ENCODE data around the gene KCNN3. TPM values are rescaled to one million over a fixed set of nuclear protein-coding genes. Genes with fewer than 3 reads are reported as not detected.

The KCNN3 gene
- total RNA-seq, 4 donors from 2014 or later: 3.5 to 5.6 (median 4.4) TPM

DNA sequence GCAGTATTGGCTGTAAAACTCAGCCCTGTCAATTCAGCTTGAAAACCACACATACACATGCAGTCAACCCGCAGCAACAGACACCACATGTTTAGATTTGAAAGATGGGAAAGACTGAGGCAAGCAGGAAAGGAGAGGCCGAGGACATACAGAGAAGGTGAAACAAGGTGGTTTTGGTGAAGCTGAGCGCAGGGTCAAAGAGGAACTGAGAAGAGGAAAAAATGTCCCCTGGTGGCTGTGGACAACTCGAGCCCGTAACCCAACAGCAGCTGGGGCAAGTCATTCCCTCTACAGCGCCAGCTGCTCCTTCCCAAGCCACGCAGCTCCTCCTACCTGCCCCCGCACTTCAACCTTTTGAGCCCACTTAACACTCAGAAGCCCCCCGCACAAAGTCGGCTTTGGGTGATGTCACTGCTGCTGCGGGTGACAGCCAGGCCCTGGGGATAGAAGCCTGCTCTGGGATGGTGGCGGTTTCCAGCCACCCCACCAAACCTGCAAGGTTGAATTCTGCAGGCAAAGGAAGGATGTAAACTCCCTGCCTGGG lies 63.0 kb downstream of the KCNN3 start:
- WGBS, 2 donors: 77 to 84% methylated on average over 12 of the region's 12 CpGs
- Histone ChIP-seq H3K27me3 (no peaks in the 10 kb centered on the region), H3K4me1 (peaks cover 0 to 22% of the 10 kb centered on the region in 2 donors), H3K9me3 (no peaks in the 10 kb centered on the region), H3K27ac (no peak overlapping the region), H3K4me3 (replicated peaks in 1 of 3) (no peak overlapping the region), H3K36me3 (no peaks in the 10 kb centered on the region)
- intact Hi-C loops (cut with DNase I): no loop called here
- no peak for DNase-seq
- TF ChIP-seq POLR2A (IDR thresholded peaks at IDR 0.05): no peak
- TF ChIP-seq, protein P1, sequence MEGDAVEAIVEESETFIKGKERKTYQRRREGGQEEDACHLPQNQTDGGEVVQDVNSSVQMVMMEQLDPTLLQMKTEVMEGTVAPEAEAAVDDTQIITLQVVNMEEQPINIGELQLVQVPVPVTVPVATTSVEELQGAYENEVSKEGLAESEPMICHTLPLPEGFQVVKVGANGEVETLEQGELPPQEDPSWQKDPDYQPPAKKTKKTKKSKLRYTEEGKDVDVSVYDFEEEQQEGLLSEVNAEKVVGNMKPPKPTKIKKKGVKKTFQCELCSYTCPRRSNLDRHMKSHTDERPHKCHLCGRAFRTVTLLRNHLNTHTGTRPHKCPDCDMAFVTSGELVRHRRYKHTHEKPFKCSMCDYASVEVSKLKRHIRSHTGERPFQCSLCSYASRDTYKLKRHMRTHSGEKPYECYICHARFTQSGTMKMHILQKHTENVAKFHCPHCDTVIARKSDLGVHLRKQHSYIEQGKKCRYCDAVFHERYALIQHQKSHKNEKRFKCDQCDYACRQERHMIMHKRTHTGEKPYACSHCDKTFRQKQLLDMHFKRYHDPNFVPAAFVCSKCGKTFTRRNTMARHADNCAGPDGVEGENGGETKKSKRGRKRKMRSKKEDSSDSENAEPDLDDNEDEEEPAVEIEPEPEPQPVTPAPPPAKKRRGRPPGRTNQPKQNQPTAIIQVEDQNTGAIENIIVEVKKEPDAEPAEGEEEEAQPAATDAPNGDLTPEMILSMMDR (IDR thresholded peaks at IDR 0.05): no peak

DNA sequence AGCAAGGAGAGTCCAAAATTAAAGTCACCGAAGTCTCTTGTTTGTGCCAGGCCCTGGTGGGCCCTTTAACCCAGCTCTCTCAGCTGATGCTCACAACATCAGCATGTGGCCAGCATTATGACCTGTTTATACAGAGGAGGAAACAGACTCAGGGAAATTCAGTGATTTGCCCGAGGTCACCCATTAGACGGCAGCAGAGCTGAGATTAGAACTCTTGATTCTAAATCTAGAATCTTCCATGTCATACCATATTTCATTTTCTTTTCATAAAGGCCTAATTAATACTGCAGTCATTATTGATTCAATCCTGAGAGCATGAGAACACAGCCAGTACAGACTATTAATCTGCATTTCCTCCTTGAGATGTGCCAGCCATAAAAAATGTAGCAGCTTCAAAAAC lies 63.7 kb downstream of the KCNN3 start:
- 78 to 81% methylated on average over 3 of the region's 3 CpGs for WGBS, 2 donors

DNA sequence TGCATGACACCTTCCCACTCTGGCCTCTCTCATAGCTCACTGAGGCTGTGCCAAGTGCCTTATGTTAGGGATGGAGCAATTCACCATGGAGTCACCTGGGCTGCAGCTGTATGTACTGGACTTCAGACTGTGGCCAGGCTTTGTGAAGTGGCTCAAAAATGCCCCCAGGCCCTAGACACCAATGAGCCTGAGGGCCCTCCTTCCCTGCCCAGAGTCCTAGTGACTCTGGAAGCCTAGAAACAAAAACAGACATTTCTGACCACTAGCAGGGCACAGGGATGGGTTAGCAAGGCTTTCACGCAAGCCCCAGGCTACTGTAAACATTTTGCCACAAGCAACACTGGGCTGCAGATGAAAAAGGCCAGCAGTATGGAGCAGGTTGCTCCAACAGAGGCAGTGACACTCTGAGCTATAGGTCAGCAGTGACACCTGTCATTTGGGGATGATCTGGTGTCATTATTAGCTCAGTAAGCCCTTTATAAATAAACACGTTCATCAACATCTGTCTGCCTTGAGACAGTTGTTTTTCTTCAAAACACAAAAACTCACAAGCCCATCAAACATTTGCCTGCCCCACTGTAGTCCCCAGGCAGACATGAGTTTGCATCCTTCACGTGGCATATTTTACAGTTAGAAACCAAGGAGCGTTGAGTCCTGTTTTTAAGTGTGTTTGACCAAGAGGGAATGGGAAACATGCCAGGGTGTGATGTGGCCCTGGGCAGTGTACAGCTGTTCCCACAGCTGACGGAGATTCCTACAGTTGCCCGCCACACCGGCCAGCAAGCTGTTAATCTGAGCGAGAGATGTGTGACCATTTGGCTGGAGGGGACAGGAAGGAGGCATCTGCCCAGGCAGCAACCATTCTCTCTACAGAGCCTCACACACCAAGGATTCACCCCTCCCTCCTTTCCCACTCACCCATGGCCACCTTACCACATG lies 66.8 kb downstream of the KCNN3 start:
- no peaks in the 10 kb centered on the region for H3K36me3 ChIP-seq
- H3K4me3 ChIP-seq (replicated peaks in 1 of 3): no peak overlapping the region
- H3K4me1 ChIP-seq: peaks cover 0 to 2% of the 10 kb centered on the region in 2 donors
- 61 to 68% methylated on average over 8 of the region's 8 CpGs for WGBS, 2 donors
- no peak for DNase-seq
- H3K27me3 ChIP-seq: no peaks in the 10 kb centered on the region
- no peak overlapping the region for H3K27ac ChIP-seq
- intact Hi-C loops (cut with DNase I): no loop called here
- H3K9me3 ChIP-seq: no peaks in the 10 kb centered on the region
- TF ChIP-seq POLR2A (IDR thresholded peaks at IDR 0.05): no peak
- TF ChIP-seq, protein P1 (IDR thresholded peaks at IDR 0.05): no peak

More for the DNA sequence above, 63.7 kb downstream of the KCNN3 start:
- Histone ChIP-seq H3K4me3 (replicated peaks in 1 of 3) (no peak overlapping the region), H3K27me3 (no peaks in the 10 kb centered on the region), H3K4me1 (peaks cover 0 to 22% of the 10 kb centered on the region in 2 donors), H3K9me3 (no peaks in the 10 kb centered on the region), H3K36me3 (no peaks in the 10 kb centered on the region), H3K27ac (no peak overlapping the region)
- TF ChIP-seq POLR2A (IDR thresholded peaks at IDR 0.05): no peak
- TF ChIP-seq, protein P1 (IDR thresholded peaks at IDR 0.05): no peak
- DNase-seq: no peak
- intact Hi-C loops (cut with DNase I): no loop called here

DNA sequence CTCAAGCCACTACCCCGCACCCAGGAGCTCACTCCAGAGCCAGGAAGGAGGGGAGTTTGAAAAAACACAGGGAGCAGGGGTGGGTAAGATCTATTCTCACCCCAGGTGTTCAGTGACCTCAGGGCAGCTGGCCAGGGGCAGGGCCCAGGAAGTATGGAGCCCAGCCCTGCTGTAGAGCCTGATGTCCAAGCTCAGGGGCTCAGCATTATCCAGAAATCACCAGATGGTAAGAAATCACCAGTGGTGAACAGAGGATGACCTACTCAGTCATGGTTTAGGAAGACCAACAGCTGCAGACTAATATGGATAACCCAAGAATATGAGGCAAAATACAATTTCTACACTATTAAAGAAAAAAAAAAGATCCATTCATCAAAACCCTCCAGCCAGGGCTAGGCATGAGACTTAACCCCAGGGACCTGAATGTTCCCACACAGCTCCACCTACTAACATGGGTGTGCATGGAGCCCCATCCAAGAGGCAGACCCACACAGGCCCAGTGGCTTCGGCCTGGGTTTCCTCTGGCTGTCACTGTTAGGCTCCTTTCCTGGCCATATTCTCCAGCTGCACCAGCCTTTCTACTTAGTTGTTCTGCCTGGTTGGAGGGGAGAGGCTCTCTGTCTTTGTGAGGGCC lies 67.6 kb downstream of the KCNN3 start:
- no peaks in the 10 kb centered on the region for H3K36me3 ChIP-seq
- WGBS, 2 donors: 73 to 77% methylated on average over 2 of the region's 2 CpGs
- intact Hi-C loops (cut with DNase I): no loop called here
- no peak for DNase-seq
- no peaks in the 10 kb centered on the region for H3K27me3 ChIP-seq
- H3K27ac ChIP-seq: no peak overlapping the region
- no peaks in the 10 kb centered on the region for H3K9me3 ChIP-seq
- no peak overlapping the region for H3K4me3 ChIP-seq (replicated peaks in 1 of 3)
- TF ChIP-seq POLR2A (IDR thresholded peaks at IDR 0.05): no peak
- TF ChIP-seq, protein P1 (IDR thresholded peaks at IDR 0.05): no peak
- H3K4me1 ChIP-seq: no peaks in the 10 kb centered on the region
